Endodermal cell (in vitro differentiated cells): ENCODE data around the gene BTBD9. TPM values are rescaled to one million over a fixed set of nuclear protein-coding genes. Genes with fewer than 3 reads are reported as not detected.

Source experiments
- DNase-seq: peaks from one replicate; pipeline ENCODE4 v3.0.0-alpha.2; 2017
- H3K27ac ChIP-seq: 2 replicates; pipeline ENCODE4 v1.5.1; 2013; ENCODE audit warnings: mild to moderate bottlenecking, low read depth, low read length, moderate library complexity
- H3K27me3 ChIP-seq: 2 replicates; pipeline ENCODE4 v1.6.1; 2013; ENCODE audit warnings: mild to moderate bottlenecking, low read length, moderate library complexity; ENCODE audit not compliant: insufficient read depth, control insufficient read depth, poor library complexity, severe bottlenecking
- H3K36me3 ChIP-seq: 2 replicates; pipeline ENCODE4 v1.7.0; 2013; ENCODE audit warnings: mild to moderate bottlenecking, low read length, moderate library complexity; ENCODE audit not compliant: control insufficient read depth, insufficient read depth
- H3K4me1 ChIP-seq: one replicate; pipeline ENCODE4 v1.7.0; 2013; ENCODE audit warnings: low read length; ENCODE audit not compliant: control insufficient read depth, insufficient read depth
- H3K4me3 ChIP-seq: 2 replicates; pipeline ENCODE4 v1.5.1; 2013; ENCODE audit warnings: mild to moderate bottlenecking, low read length, moderate library complexity
- H3K9ac ChIP-seq: 2 replicates; pipeline ENCODE4 v1.6.1; 2013; ENCODE audit warnings: mild to moderate bottlenecking, low read length, moderate library complexity; ENCODE audit not compliant: poor library complexity, severe bottlenecking; ENCODE audit errors: extremely low read depth
- H3K9me3 ChIP-seq: 2 replicates; pipeline ENCODE4 v1.6.1; 2013; ENCODE audit warnings: mild to moderate bottlenecking, low read length, moderate library complexity; ENCODE audit not compliant: control insufficient read depth
- H3K27ac Mint-ChIP-seq: 2 replicates; pipeline ENCODE4 v1.8.0; 2020; ENCODE audit warnings: mixed read lengths
- H3K27me3 Mint-ChIP-seq: 2 replicates; pipeline ENCODE4 v1.8.0; 2021; ENCODE audit warnings: mild to moderate bottlenecking, mixed read lengths; ENCODE audit not compliant: insufficient read depth
- H3K36me3 Mint-ChIP-seq: 2 replicates; pipeline ENCODE4 v1.8.0; 2020; ENCODE audit warnings: low read depth, mixed read lengths
- H3K4me1 Mint-ChIP-seq: 2 replicates; pipeline ENCODE4 v1.8.0; 2020; ENCODE audit warnings: mixed read lengths
- H3K4me3 Mint-ChIP-seq: 2 replicates; pipeline ENCODE4 v1.8.0; 2020; ENCODE audit warnings: mild to moderate bottlenecking, moderate library complexity, mixed read lengths
- H3K9me3 Mint-ChIP-seq: 2 replicates; pipeline ENCODE4 v1.8.0; 2020; ENCODE audit warnings: mild to moderate bottlenecking, mixed read lengths
- CTCF ChIP-seq: fragments of 200-600 bp; sonication (generic); conservative IDR thresholded peaks from 2 replicates; pipeline ENCODE4 v1.5.0; 2021; ENCODE audit warnings: antibody characterized with exemption, mild to moderate bottlenecking
- WGBS, 2 experiments: methylation state at CpG; one replicate each; pipeline versions ENCODE4 v1.1.5 to v1.1.7; 2013; ENCODE audit warnings: missing lambda C conversion rate in 2 of 2, mixed read lengths in 1 of 2; ENCODE audit not compliant: insufficient coverage in 1 of 2, insufficient read length in 1 of 2; 5-methylcytosine and 5-hydroxymethylcytosine counted together
- total RNA-seq, 2 donors: library from RNA; stranded (reverse); fragmentation: NEBNext Ultra II Directional in 1 of 2; extraction: Animal tissue kit (Norgen Biotek cat#: 25700) in 1 of 2; gene quantifications; 2 replicates in 1 of 2; 3 replicates in 1 of 2; pipeline ENCODE4 v1.2.1, GENCODE V29; 2021

The BTBD9 gene
- total RNA-seq, 2 donors from 2014 or later: 7.6 to 12.3 TPM

- Histone ChIP-seq H3K36me3 (no peaks in the 10 kb centered on the region), H3K27ac (no peak overlapping the region), H3K27me3 (peaks cover 63% of the 10 kb centered on the region), H3K4me1 (peaks cover 5% of the 10 kb centered on the region), H3K4me3 (no peak overlapping the region), H3K9me3 (peaks cover 5% of the 10 kb centered on the region), H3K9ac (no peak overlapping the region)
- Mint-ChIP-seq H3K4me3 (no peak overlapping the region), H3K36me3 (no peaks in the 10 kb centered on the region), H3K27ac (no peak overlapping the region), H3K4me1 (peaks cover 20% of the 10 kb centered on the region), H3K9me3 (peaks cover 5% of the 10 kb centered on the region), H3K27me3 (peaks cover 63% of the 10 kb centered on the region)
- no peak for DNase-seq
- TF ChIP-seq CTCF: no peak
- WGBS, 2 experiments: 83 to 100% methylated on average over 1 of the region's 1 CpG
Observed at GRCh38 chr6:38634518-38634917, 5.2 kb downstream of the BTBD9 start.

GRCh38 chr6:38632490-38632889, 7.2 kb downstream of the BTBD9 start:
- H3K4me3 Mint-ChIP-seq: no peak overlapping the region
- H3K9me3 ChIP-seq: peaks cover 5% of the 10 kb centered on the region
- H3K4me1 ChIP-seq: no peaks in the 10 kb centered on the region
- H3K9me3 Mint-ChIP-seq: peaks cover 5% of the 10 kb centered on the region
- no peak overlapping the region for H3K27ac ChIP-seq
- DNase-seq: no peak
- no peaks in the 10 kb centered on the region for H3K36me3 Mint-ChIP-seq
- H3K27ac Mint-ChIP-seq: no peak overlapping the region
- H3K36me3 ChIP-seq: no peaks in the 10 kb centered on the region
- H3K4me1 Mint-ChIP-seq: peaks cover 8% of the 10 kb centered on the region
- no peak overlapping the region for H3K4me3 ChIP-seq
- H3K27me3 Mint-ChIP-seq: peaks cover 47% of the 10 kb centered on the region
- H3K9ac ChIP-seq: no peak overlapping the region
- WGBS, 2 experiments: 88% methylated on average over 1 of the region's 1 CpG; no CpG with 5 or more reads in 1 of the 2 experiments
- no peak for TF ChIP-seq CTCF
- H3K27me3 ChIP-seq: peaks cover 49% of the 10 kb centered on the region

- H3K27ac ChIP-seq: no peak overlapping the region
Observed at GRCh38 chr6:38631186-38631783, 8.4 kb downstream of the BTBD9 start.

More at GRCh38 chr6:38631186-38631783, 8.4 kb downstream of the BTBD9 start:
- Mint-ChIP-seq H3K4me1 (peaks cover 9% of the 10 kb centered on the region), H3K36me3 (no peaks in the 10 kb centered on the region), H3K4me3 (no peak overlapping the region), H3K27ac (no peak overlapping the region), H3K9me3 (peaks cover 5% of the 10 kb centered on the region), H3K27me3 (peaks cover 35% of the 10 kb centered on the region)
- no peak for DNase-seq
- WGBS, 2 experiments: 86 to 95% methylated on average over 1 to 3 of the region's 3 CpGs
- Histone ChIP-seq H3K4me1 (peaks cover 6% of the 10 kb centered on the region), H3K27me3 (peaks cover 38% of the 10 kb centered on the region), H3K36me3 (no peaks in the 10 kb centered on the region), H3K9me3 (peaks cover 5% of the 10 kb centered on the region), H3K4me3 (no peak overlapping the region), H3K9ac (no peak overlapping the region)
- TF ChIP-seq CTCF: no peak
